Skeletal muscle tissue (tissue), 4 donors: ENCODE data around the gene NAV3. TPM values are rescaled to one million over a fixed set of nuclear protein-coding genes. Genes with fewer than 3 reads are reported as not detected.

ENCODE experiments used
- H3K27ac ChIP-seq: one replicate; pipeline ENCODE4 v1.7.0; 2013; ENCODE audit warnings: mild to moderate bottlenecking, low read depth, low read length, inconsistent platforms
- H3K27me3 ChIP-seq, 3 donors: one replicate each; pipeline ENCODE4 v1.7.0; 2013; ENCODE audit warnings: low read length in 3 of 3; ENCODE audit not compliant: control insufficient read depth in 3 of 3, insufficient read depth in 3 of 3
- H3K36me3 ChIP-seq, 3 donors: one replicate each; pipeline ENCODE4 v1.7.0; 2013; ENCODE audit warnings: low read length in 3 of 3; ENCODE audit not compliant: control insufficient read depth in 3 of 3, insufficient read depth in 3 of 3
- H3K4me1 ChIP-seq, 3 donors: one replicate each; pipeline ENCODE4 v1.7.0; 2013; ENCODE audit warnings: low read length in 3 of 3, mild to moderate bottlenecking in 3 of 3; ENCODE audit not compliant: control insufficient read depth in 3 of 3, insufficient read depth in 3 of 3
- H3K4me3 ChIP-seq, 3 donors: one replicate each; pipeline ENCODE4 v1.7.0; 2013; ENCODE audit warnings: low read length in 3 of 3
- H3K9ac ChIP-seq, 3 donors: one replicate each; pipeline ENCODE4 v1.7.0; 2013; ENCODE audit warnings: low read length in 3 of 3, mild to moderate bottlenecking in 3 of 3, moderate library complexity in 2 of 3, low read depth in 1 of 3
- H3K9me3 ChIP-seq, 3 donors: one replicate each; pipeline ENCODE4 v1.7.0; 2013; ENCODE audit warnings: low read length in 3 of 3; ENCODE audit not compliant: control insufficient read depth in 3 of 3
- total RNA-seq: library from RNA; depleted of rRNA; stranded (reverse); fragments of >200 nt; gene quantifications from one replicate; pipeline ENCODE4 v1.2.3, GENCODE V29; 2014
- donor health status: Osteomylitis.

NAV3 gene
- total RNA-seq, 1 donor from 2014 or later: 32.9 TPM

GRCh38 chr12:78057075-78057474 lies 226.4 kb downstream of the NAV3 start:
- no peak overlapping the region for H3K9ac ChIP-seq
- no peaks in the 10 kb centered on the region for H3K27me3 ChIP-seq
- no peaks in the 10 kb centered on the region for H3K4me1 ChIP-seq
- H3K36me3 ChIP-seq: no peaks in the 10 kb centered on the region
- H3K27ac ChIP-seq: no peak overlapping the region
- no peaks in the 10 kb centered on the region for H3K9me3 ChIP-seq
- no peak overlapping the region for H3K4me3 ChIP-seq

GRCh38 chr12:78060186-78060585 lies 229.5 kb downstream of the NAV3 start:
- Histone ChIP-seq H3K36me3 (no peaks in the 10 kb centered on the region), H3K9me3 (no peaks in the 10 kb centered on the region), H3K4me3 (no peak overlapping the region), H3K9ac (no peak overlapping the region), H3K4me1 (no peaks in the 10 kb centered on the region), H3K27me3 (no peaks in the 10 kb centered on the region), H3K27ac (no peak overlapping the region)

GRCh38 chr12:78062786-78063185 lies 232.1 kb downstream of the NAV3 start:
- no peaks in the 10 kb centered on the region for H3K4me1 ChIP-seq

GRCh38 chr12:78081590-78082314 lies 251.1 kb downstream of the NAV3 start:
- Histone ChIP-seq H3K9ac (no peak overlapping the region), H3K9me3 (no peaks in the 10 kb centered on the region), H3K4me1 (no peaks in the 10 kb centered on the region), H3K4me3 (no peak overlapping the region), H3K27ac (no peak overlapping the region), H3K27me3 (no peaks in the 10 kb centered on the region), H3K36me3 (no peaks in the 10 kb centered on the region)

More at GRCh38 chr12:78062786-78063185, 232.1 kb downstream of the NAV3 start:
- Histone ChIP-seq H3K4me3 (no peak overlapping the region), H3K27ac (no peak overlapping the region), H3K9me3 (no peaks in the 10 kb centered on the region), H3K9ac (no peak overlapping the region), H3K27me3 (no peaks in the 10 kb centered on the region), H3K36me3 (no peaks in the 10 kb centered on the region)

- Histone ChIP-seq H3K4me1 (no peaks in the 10 kb centered on the region), H3K27me3 (no peaks in the 10 kb centered on the region), H3K27ac (no peak overlapping the region), H3K9me3 (no peaks in the 10 kb centered on the region), H3K9ac (no peak overlapping the region), H3K36me3 (no peaks in the 10 kb centered on the region), H3K4me3 (no peak overlapping the region)
Measured at GRCh38 chr12:78085542-78086182, 255.0 kb downstream of the NAV3 start.

GRCh38 chr12:78086553-78087362 lies 256.1 kb downstream of the NAV3 start:
- H3K27me3 ChIP-seq: no peaks in the 10 kb centered on the region
- no peaks in the 10 kb centered on the region for H3K9me3 ChIP-seq
- no peaks in the 10 kb centered on the region for H3K36me3 ChIP-seq
- H3K27ac ChIP-seq: no peak overlapping the region
- no peaks in the 10 kb centered on the region for H3K4me1 ChIP-seq
- no peak overlapping the region for H3K9ac ChIP-seq
- no peak overlapping the region for H3K4me3 ChIP-seq

GRCh38 chr12:78087363-78087675 lies 256.6 kb downstream of the NAV3 start:
- H3K9ac ChIP-seq: no peak overlapping the region
- no peaks in the 10 kb centered on the region for H3K9me3 ChIP-seq
- H3K27me3 ChIP-seq: no peaks in the 10 kb centered on the region
- H3K4me3 ChIP-seq: no peak overlapping the region
- H3K36me3 ChIP-seq: no peaks in the 10 kb centered on the region
- H3K27ac ChIP-seq: no peak overlapping the region
- no peaks in the 10 kb centered on the region for H3K4me1 ChIP-seq

- H3K4me1 ChIP-seq: no peaks in the 10 kb centered on the region
- H3K4me3 ChIP-seq: peak overlapping the region in 2 of 3 donors; percentile 39 to 59
- H3K27ac ChIP-seq: no peak overlapping the region
- H3K9ac ChIP-seq: peak overlapping the region in 2 of 3 donors; percentile 7 to 36
- H3K9me3 ChIP-seq: no peaks in the 10 kb centered on the region
- no peaks in the 10 kb centered on the region for H3K36me3 ChIP-seq
- H3K27me3 ChIP-seq: no peaks in the 10 kb centered on the region
Measured at GRCh38 chr12:78088391-78088832, 257.7 kb downstream of the NAV3 start.

- H3K4me1 ChIP-seq: no peaks in the 10 kb centered on the region
- no peak overlapping the region for H3K27ac ChIP-seq
- H3K27me3 ChIP-seq: no peaks in the 10 kb centered on the region
- H3K9ac ChIP-seq: no peak overlapping the region
- no peak overlapping the region for H3K4me3 ChIP-seq
- no peaks in the 10 kb centered on the region for H3K9me3 ChIP-seq
- no peaks in the 10 kb centered on the region for H3K36me3 ChIP-seq
Measured at GRCh38 chr12:78090266-78090665, 259.6 kb downstream of the NAV3 start.

GRCh38 chr12:78095623-78096022 lies 264.9 kb downstream of the NAV3 start:
- Histone ChIP-seq H3K27me3 (no peaks in the 10 kb centered on the region), H3K27ac (no peak overlapping the region), H3K4me3 (no peak overlapping the region), H3K9ac (no peak overlapping the region), H3K36me3 (no peaks in the 10 kb centered on the region), H3K9me3 (no peaks in the 10 kb centered on the region), H3K4me1 (no peaks in the 10 kb centered on the region)
